Measurements from ENCODE around the gene PIP5K1C. TPM values are rescaled to one million over a fixed set of nuclear protein-coding genes. Genes with fewer than 3 reads are reported as not detected.
A peak's percentile ranks its signal among the peaks of the same experiment; 100 is the strongest.

Gene PIP5K1C
- polyA plus RNA-seq, 1 donor (not counting 4 experiments of a cell fraction or from before 2014, with no cell fraction given), result 3.6 TPM

- H3K36me3 ChIP-seq (ENCODE audit: control insufficient read depth in 2 of 2, extremely low read depth in 1 of 2, insufficient read depth in 2 of 2, low read length in 2 of 2), result no peaks in the 10 kb centered on the region
- H3K9ac ChIP-seq (ENCODE audit: control insufficient read depth, extremely low read depth, insufficient read depth, low read length), result no peak overlapping the region
- H3K9me3 ChIP-seq (ENCODE audit: control insufficient read depth, low read depth, low read length), result no peaks in the 10 kb centered on the region
- H3K4me1 ChIP-seq (ENCODE audit: control insufficient read depth, extremely low read depth, insufficient read depth, low read length), result no peaks in the 10 kb centered on the region
- no peaks in the 10 kb centered on the region for H3K9me1 ChIP-seq (ENCODE audit: control insufficient read depth, extremely low read depth, insufficient read depth, low read length)
- FAIRE-seq (no peak), DNase-seq (ENCODE audit: low read depth, low spot score) (no peak)
- H3K27ac ChIP-seq (ENCODE audit: control insufficient read depth, insufficient read depth, low read length), result no peak overlapping the region
- H4K20me1 ChIP-seq (ENCODE audit: control insufficient read depth, extremely low read depth, insufficient read depth, low read length), result no peaks in the 10 kb centered on the region
- H2AFZ ChIP-seq (ENCODE audit: control insufficient read depth, low read length), result no peak overlapping the region
- dilution Hi-C loops (cut with MboI; ENCODE audit: extremely low pct_ligation_motif_present, low sequenced_read_pairs), result no loop called here
- TF ChIP-seq EZH2 (IDR thresholded peaks at IDR 0.05; ENCODE audit: low read length) (no peak), CTCF (optimal IDR thresholded peaks at IDR 0.05 in 1 of 3, IDR thresholded peaks at IDR 0.05 in 1 of 3, conservative IDR thresholded peaks at IDR 0.05 in 1 of 3; ENCODE audit: extremely low read depth in 1 of 3, insufficient read depth in 2 of 3, low read length in 3 of 3) (no peak)
- peaks cover 13% of the 10 kb centered on the region for H3K27me3 ChIP-seq (ENCODE audit: control insufficient read depth, extremely low read depth, insufficient read depth, low read length)
- no peak overlapping the region for H3K4me2 ChIP-seq (ENCODE audit: control insufficient read depth, extremely low read depth, insufficient read depth, low read depth, low read length)
- no peak overlapping the region for H3K4me3 ChIP-seq (ENCODE audit: control insufficient read depth in 2 of 3, extremely low read depth in 1 of 3, insufficient read depth in 2 of 3, low read depth in 1 of 3, low read length in 3 of 3)
- no peaks in the 10 kb centered on the region for H3K79me2 ChIP-seq (ENCODE audit: control insufficient read depth, insufficient read depth, low read length)
These were observed 99.2 kb downstream of the PIP5K1C start for GRCh38 chr19:3601021-3601420.

- no peak overlapping the region for H3K4me3 ChIP-seq (ENCODE audit: control insufficient read depth in 2 of 3, extremely low read depth in 1 of 3, insufficient read depth in 2 of 3, low read depth in 1 of 3, low read length in 3 of 3)
- no peaks in the 10 kb centered on the region for H4K20me1 ChIP-seq (ENCODE audit: control insufficient read depth, extremely low read depth, insufficient read depth, low read length)
- FAIRE-seq (no peak), DNase-seq (ENCODE audit: low read depth, low spot score) (no peak)
- H2AFZ ChIP-seq (ENCODE audit: control insufficient read depth, low read length), result no peak overlapping the region
- H3K9ac ChIP-seq (ENCODE audit: control insufficient read depth, extremely low read depth, insufficient read depth, low read length), result no peak overlapping the region
- peaks cover 3% of the 10 kb centered on the region for H3K27me3 ChIP-seq (ENCODE audit: control insufficient read depth, extremely low read depth, insufficient read depth, low read length)
- H3K9me3 ChIP-seq (ENCODE audit: control insufficient read depth, low read depth, low read length), result no peaks in the 10 kb centered on the region
- dilution Hi-C loops (cut with MboI; ENCODE audit: extremely low pct_ligation_motif_present, low sequenced_read_pairs), result no loop called here
- no peaks in the 10 kb centered on the region for H3K36me3 ChIP-seq (ENCODE audit: control insufficient read depth in 2 of 2, extremely low read depth in 1 of 2, insufficient read depth in 2 of 2, low read length in 2 of 2)
- no peaks in the 10 kb centered on the region for H3K9me1 ChIP-seq (ENCODE audit: control insufficient read depth, extremely low read depth, insufficient read depth, low read length)
- H3K79me2 ChIP-seq (ENCODE audit: control insufficient read depth, insufficient read depth, low read length), result no peaks in the 10 kb centered on the region
- TF ChIP-seq EZH2 (IDR thresholded peaks at IDR 0.05; ENCODE audit: low read length) (no peak), CTCF (optimal IDR thresholded peaks at IDR 0.05 in 1 of 3, IDR thresholded peaks at IDR 0.05 in 1 of 3, conservative IDR thresholded peaks at IDR 0.05 in 1 of 3; ENCODE audit: extremely low read depth in 1 of 3, insufficient read depth in 2 of 3, low read length in 3 of 3) (peak in 2 of 3 experiments; percentile 1 to 9)
- H3K4me1 ChIP-seq (ENCODE audit: control insufficient read depth, extremely low read depth, insufficient read depth, low read length), result no peaks in the 10 kb centered on the region
- H3K4me2 ChIP-seq (ENCODE audit: control insufficient read depth, extremely low read depth, insufficient read depth, low read depth, low read length), result no peak overlapping the region
- no peak overlapping the region for H3K27ac ChIP-seq (ENCODE audit: control insufficient read depth, insufficient read depth, low read length)
These were observed 100.5 kb downstream of the PIP5K1C start for GRCh38 chr19:3599776-3600187.

Data from keratinocyte (primary cell).